ENCODE measurements around the gene CBFA2T3.

The CBFA2T3 gene

DNA sequence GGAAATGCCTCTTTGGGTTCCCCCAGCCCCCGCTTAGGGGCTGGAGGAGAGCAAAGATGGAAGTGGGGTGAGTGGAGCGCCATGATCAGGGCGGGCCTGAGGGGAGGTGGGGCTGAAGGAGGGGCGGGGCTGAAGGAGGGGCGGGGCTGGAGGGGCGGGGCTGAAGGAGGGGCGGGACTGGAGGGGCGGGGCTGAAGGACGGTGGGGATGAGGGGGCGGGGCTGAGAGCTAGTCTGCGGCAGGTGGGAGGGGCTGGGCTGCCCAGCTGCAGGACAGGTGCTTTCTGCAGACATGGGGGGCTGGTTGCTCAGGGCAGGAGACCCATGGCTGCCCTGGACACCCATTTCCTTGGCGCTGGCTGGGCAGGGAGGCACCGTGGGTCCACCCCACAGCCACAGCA is 71.4 kb downstream of the CBFA2T3 start:
- no peak overlapping the region for H3K4me3 ChIP-seq (ENCODE audit: low read depth, low read length)
- in situ Hi-C loops (cut with HindIII; ENCODE audit: low sequenced_read_pairs): no loop called here
- TF ChIP-seq, protein P1, sequence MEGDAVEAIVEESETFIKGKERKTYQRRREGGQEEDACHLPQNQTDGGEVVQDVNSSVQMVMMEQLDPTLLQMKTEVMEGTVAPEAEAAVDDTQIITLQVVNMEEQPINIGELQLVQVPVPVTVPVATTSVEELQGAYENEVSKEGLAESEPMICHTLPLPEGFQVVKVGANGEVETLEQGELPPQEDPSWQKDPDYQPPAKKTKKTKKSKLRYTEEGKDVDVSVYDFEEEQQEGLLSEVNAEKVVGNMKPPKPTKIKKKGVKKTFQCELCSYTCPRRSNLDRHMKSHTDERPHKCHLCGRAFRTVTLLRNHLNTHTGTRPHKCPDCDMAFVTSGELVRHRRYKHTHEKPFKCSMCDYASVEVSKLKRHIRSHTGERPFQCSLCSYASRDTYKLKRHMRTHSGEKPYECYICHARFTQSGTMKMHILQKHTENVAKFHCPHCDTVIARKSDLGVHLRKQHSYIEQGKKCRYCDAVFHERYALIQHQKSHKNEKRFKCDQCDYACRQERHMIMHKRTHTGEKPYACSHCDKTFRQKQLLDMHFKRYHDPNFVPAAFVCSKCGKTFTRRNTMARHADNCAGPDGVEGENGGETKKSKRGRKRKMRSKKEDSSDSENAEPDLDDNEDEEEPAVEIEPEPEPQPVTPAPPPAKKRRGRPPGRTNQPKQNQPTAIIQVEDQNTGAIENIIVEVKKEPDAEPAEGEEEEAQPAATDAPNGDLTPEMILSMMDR (IDR thresholded peaks at IDR 0.05; ENCODE audit: low read depth, low read length, missing control alignments): no peak
- no peak for DNase-seq (ENCODE audit: low read depth)

DNA sequence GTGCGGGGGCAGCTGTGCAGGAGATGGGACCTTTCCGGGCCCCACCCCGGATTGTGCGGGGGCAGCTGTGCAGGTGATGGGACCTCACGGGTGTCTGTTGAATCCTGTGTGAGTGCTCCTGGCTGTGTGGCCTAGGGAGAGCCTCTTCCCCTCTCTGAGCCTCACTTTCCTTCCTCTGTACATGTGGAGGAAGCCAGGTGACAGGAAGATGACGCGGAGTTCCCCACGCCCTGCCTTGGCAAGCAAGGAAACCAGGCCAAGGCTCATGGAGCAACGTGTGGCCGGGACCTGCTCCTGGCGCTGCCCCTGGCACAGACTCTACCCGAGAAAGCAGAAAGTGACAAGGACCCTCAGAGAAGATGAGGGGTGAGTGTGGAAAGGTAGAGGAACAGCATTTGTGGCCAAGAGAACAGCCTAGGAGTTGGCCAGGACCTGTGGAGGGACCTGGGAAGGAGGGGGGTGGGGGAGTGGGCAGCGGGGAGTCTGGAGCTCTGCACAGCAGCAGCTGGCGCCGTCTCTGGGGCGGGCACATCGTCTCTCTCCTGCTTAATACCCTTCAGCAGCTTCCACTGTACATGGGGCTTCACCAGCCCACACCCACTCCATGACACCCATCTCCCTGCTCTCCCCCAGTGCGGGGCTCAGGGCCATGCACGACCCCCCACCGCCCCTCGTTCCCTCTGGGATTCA is 72.2 kb downstream of the CBFA2T3 start:
- no peak overlapping the region for H3K4me3 ChIP-seq (ENCODE audit: low read depth, low read length)
- DNase-seq (ENCODE audit: low read depth): no peak
- TF ChIP-seq, protein P1 (IDR thresholded peaks at IDR 0.05; ENCODE audit: low read depth, low read length, missing control alignments): no peak
- in situ Hi-C loops (cut with HindIII; ENCODE audit: low sequenced_read_pairs): no loop called here

- TF ChIP-seq, protein P1 (IDR thresholded peaks at IDR 0.05; ENCODE audit: low read depth, low read length, missing control alignments): no peak
- no peak for DNase-seq (ENCODE audit: low read depth)
- in situ Hi-C loops (cut with HindIII; ENCODE audit: low sequenced_read_pairs): no loop called here
- H3K4me3 ChIP-seq (ENCODE audit: low read depth, low read length): no peak overlapping the region
These were observed 73.7 kb downstream of the CBFA2T3 start for GRCh38 chr16:88903267-88903666.

DNA sequence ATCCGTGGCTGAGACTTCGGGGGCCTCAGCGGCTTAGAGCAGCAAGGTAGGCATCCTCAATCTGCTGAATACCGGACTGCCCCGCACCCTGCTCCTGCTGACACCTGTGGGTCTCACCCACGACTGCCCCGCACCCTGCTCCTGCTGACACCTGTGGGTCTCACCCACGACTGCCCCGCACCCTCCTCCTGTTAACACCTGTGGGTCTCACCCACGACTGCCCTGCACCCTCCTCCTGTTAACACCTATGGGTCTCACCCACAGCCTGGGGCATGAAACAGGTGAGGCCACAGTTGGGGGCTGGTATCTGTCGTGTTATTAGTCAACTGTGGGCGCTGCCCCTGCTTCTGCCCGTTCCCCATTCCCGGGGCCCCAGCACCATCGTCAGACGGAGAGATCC is 74.3 kb downstream of the CBFA2T3 start:
- TF ChIP-seq, protein P1 (IDR thresholded peaks at IDR 0.05; ENCODE audit: low read depth, low read length, missing control alignments): no peak
- no peak for DNase-seq (ENCODE audit: low read depth)
- in situ Hi-C loops (cut with HindIII; ENCODE audit: low sequenced_read_pairs): no loop called here
- H3K4me3 ChIP-seq (ENCODE audit: low read depth, low read length): no peak overlapping the region

DNA sequence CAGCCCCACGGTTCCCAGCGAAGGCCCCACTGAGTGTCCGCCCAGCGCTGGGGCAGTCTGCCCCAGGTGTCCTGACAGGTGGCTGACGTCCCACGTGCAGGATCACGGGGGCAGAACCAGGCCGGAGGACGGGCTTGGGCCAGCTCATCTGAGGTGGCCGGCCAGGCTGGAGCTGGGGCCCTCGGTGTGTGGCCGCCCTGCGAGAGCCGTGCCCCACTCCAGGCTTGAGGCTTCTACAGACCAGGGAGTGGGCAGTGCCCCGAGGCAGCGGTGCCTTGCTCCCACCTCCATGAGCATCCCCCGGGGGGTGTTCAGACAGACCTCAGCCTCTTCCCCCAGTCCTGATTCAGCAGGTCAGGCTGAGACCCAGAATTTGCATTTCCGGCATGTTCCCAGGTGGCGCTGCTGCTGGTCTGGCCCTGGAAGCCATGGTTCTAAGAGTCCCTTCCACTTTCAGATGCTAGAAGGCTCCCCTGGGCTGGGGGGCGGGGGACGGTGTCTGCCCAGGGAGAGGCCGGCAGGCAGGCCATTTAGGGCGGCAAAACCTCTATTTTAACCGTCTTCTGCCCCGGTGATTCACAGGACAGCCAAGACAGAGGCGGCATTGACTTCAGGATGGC is 75.2 kb downstream of the CBFA2T3 start:
- TF ChIP-seq, protein P1 (IDR thresholded peaks at IDR 0.05; ENCODE audit: low read depth, low read length, missing control alignments): no peak
- in situ Hi-C loops (cut with HindIII; ENCODE audit: low sequenced_read_pairs): no loop called here
- DNase-seq (ENCODE audit: low read depth): no peak

GRCh38 chr16:88900662-88901052 is 76.3 kb downstream of the CBFA2T3 start:
- in situ Hi-C loops (cut with HindIII; ENCODE audit: low sequenced_read_pairs): no loop called here
- TF ChIP-seq, protein P1 (IDR thresholded peaks at IDR 0.05; ENCODE audit: low read depth, low read length, missing control alignments): no peak
- no peak for DNase-seq (ENCODE audit: low read depth)
- no peak overlapping the region for H3K4me3 ChIP-seq (ENCODE audit: low read depth, low read length)

More for the DNA sequence above, 75.2 kb downstream of the CBFA2T3 start:
- no peak overlapping the region for H3K4me3 ChIP-seq (ENCODE audit: low read depth, low read length)
